Renal pelvis (tissue), 4 donors: ENCODE measurements around the gene SUCLG2. TPM values are rescaled to one million over a fixed set of nuclear protein-coding genes. Genes with fewer than 3 reads are reported as not detected.
A peak's percentile ranks its signal among the peaks of the same experiment; 100 is the strongest.
"Not testable (repeated sequence)": the region's sequence is repeated elsewhere in the genome, so short reads cannot be mapped to it uniquely, and the experiment has no call there.

Experiments used
- DNase-seq: peaks from one replicate; pipeline ENCODE4 v3.0.0-alpha.2; 2013
- polyA plus RNA-seq, 3 donors: library from polyadenylated mRNA; unstranded; fragments of 120-200 nt; gene quantifications; one replicate each; pipeline ENCODE4 v1.2.1, GENCODE V29; 2013; ENCODE audit not compliant: insufficient read length in 3 of 3

The SUCLG2 gene
- polyA plus RNA-seq, 3 donors = 68.4 to 75.7 (median 70.8) TPM

- no peak for DNase-seq
These were observed 34.4 kb downstream of the SUCLG2 start for GRCh38 chr3:67619991-67620390.

DNA sequence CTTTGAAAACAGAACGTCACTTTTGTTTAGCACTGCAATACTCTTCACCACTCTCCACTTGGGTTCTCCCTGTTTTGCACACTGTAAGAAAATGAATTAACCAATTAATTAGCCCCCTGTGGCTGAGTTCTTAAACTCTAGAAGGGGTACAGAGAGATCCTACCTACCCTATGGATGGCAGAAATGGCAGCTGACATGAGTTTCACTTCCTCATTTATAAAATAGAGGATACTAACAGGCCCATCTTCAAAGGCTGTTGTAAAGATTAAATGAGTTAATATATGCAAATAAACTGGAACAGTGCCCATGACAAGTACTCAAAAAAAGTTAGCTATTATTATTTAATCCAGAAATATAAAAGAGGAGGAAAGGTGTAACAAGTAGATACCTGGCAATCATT, 36.9 kb downstream of the SUCLG2 start:
- no peak for DNase-seq

DNA sequence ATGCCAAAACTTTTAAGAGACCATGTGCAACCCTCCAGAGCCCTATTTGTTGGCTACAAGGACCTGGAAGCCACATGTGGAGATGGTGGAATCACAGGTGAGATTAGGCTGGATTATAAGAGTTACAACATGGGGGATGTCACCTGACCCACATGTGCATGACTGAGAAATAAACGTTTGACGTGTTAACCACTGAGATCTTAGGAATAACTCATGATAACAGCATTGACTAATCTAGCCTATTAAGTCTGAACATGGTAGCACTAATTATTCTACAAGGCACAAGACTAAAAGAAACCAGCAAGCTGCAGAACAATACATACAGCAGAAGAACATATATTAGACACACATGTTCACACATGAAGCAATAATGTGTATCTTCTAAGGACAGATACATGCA, 38.4 kb downstream of the SUCLG2 start:
- DNase-seq = no peak

- no peak for DNase-seq
These were observed 40.2 kb downstream of the SUCLG2 start for GRCh38 chr3:67614195-67614594.

DNA sequence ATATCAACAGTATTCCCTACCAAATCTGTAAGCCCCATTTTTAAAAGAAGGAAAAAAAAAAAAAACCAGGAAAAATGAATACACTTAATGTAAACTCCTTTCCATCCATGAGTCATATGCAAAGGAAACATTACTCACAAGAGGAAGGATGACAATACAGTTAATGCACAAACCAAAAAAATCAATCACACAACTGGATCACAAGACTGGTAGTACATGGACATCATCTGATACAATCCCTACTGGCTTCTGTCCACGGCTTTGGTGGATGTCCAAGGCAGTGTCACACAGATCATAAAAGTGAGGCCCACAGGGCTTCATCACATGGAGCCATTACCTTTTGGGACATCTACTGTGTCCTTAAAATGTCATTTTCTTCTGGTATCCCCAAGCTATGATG, 44.0 kb downstream of the SUCLG2 start:
- DNase-seq = no peak

- DNase-seq = no peak
These were observed 44.7 kb downstream of the SUCLG2 start for GRCh38 chr3:67609709-67610108.

DNA sequence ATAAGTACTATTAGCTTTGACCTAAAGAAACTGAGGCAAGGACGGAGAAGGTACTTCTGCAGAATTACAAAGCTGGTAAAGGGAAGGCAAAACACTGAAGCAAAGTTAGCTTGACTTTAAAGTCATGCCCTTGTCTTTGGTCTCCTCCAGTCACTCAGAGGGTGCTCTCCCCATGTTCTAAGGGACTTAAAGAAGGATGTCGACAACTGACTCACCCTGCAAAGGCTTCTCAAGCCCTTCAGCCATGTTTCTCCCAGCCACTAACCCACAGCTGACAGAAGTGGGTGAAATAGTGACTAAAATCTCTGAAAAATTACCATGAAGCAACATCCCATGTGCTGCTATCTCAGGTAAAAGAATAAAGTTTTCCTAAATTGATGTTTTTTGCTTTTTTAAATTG, 46.4 kb downstream of the SUCLG2 start:
- DNase-seq = no peak

- no peak for DNase-seq
These were observed 49.0 kb downstream of the SUCLG2 start for GRCh38 chr3:67605377-67605776.

- no peak for DNase-seq
These were observed 51.6 kb downstream of the SUCLG2 start for GRCh38 chr3:67602816-67603215.

GRCh38 chr3:67601919-67602608, 52.3 kb downstream of the SUCLG2 start:
- DNase-seq = no peak

DNA sequence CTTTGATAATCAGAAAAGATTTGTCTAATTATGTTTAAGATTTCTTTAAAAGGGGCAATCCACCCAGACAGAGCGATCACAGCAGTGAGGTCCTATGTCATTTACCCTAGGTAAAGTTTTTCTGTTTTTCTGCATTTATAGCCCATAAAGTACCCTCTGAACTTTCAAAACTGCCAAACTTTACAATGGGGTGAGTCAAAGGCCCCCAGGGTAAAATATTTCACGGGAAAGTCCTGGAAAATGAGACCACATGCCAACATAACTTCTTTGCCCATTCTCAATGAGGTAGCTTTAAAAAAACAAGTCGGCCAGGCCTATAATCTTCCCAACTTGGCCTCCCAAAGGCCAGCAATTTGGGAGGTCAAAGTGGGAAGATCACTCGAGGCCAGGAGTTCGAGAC, 53.0 kb downstream of the SUCLG2 start:
- DNase-seq = no peak

GRCh38 chr3:67599821-67600220, 54.6 kb downstream of the SUCLG2 start:
- no peak for DNase-seq

DNA sequence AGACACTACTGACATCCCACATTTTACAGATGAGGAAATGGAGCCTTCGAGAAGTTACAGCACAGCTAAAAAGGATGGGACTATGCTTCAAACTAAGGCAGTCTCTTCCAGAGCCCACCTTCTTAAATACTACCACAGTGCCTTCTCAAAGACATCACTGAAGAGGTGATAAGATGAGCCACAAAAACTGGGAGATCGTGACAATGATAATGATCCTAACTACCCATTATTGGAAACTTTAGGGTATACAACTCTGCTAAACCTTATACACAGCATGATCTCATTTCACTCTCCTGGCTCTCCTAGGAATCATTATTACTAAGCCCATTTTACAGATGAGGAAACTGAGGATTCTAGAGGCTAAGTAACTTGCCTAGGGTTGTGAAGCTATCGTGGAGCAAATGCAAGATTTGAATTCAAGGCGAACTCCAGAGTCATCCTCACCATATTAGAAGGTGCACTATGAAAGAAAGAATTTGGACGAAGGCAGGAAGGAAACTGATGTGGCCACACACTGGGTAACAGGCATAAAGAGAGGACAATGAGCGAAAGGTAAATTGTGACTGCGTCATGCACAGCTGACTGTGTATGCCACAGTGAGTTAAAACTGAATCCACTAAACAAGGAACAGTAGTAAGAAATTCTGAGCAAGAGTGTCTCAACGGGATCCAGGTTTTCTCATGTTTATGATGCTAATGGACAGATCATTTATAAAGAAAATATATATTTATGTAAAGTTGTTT, 55.4 kb downstream of the SUCLG2 start:
- no peak for DNase-seq

- no peak for DNase-seq
These were observed 59.0 kb downstream of the SUCLG2 start for GRCh38 chr3:67595424-67595823.

GRCh38 chr3:67593761-67594234, 60.6 kb downstream of the SUCLG2 start:
- no peak for DNase-seq

DNA sequence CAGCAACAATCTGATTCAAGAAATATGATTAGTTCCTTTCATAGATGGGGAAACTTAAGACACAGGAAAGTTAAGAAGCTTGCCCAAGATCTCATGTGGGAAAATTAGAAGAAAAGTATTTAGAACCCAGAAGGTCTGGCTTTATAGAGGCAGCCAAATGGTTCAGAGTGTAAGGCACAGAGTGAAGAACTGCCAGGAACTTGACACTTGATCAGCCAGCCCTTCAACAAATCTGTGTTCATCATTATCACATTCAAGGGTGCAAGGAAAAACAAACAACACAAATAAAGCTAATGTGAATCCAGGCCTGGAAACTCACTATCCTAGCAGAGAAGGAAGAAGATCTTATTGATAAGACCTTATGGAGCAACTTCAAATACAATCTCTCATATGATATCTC, 62.4 kb downstream of the SUCLG2 start:
- no peak for DNase-seq

DNA sequence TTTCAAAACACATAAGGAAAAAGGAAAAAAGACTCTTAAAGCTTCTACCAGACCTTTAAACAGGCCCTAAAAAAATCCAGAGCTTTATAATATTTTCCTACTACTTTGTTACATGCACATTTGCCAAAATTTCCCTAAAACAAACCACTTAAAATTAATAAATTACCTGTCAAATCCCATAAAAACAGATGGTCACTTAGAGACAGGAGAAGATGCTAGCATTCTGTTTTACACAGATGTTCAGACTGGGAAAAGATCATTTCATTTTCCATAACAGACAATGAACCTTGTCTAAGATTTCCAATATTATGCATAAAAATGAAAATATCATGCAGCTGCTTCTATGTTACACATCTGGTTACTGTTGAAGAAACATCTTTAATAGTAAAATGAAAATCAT, 66.6 kb downstream of the SUCLG2 start:
- DNase-seq = no peak

DNA sequence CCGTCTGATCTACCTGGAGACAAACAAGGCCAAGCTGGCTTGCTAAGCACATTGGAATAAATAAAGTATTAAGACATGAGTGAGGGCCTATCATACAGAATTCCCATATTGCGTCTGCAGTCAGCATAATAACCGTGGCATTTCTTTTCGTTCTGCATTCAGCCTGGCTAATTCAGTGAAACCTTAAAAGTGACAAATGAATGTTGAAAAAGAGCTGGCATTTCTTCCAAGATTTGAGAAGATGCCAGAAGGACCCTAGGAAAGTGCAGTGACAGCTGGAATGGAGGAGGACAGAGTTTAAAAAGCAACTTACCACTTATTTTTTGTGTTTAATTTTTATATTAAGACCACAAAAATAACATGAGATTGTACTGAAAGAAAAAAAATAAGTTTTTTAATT, 67.1 kb downstream of the SUCLG2 start:
- DNase-seq = no peak

DNA sequence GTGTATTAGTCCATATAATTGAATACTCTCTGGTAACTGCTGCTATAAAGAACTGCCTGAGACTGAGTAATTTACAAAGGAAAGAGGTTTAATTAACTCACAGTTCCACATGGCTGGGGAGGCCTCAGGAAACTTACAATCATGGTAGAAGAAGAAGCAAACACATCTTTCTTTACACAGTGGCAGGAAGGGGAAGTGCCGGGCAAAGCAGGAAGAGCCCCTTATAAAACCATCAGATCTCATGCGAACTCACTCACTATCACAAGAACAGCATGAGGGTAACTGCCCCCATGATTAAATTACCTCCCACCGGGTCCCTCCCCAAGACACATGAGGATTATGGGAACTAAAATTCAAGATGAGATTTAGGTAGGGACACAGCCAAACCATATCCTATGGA, 69.8 kb downstream of the SUCLG2 start:
- not testable (repeated sequence) for DNase-seq

GRCh38 chr3:67580430-67581000, 73.9 kb downstream of the SUCLG2 start:
- DNase-seq = no peak

- DNase-seq = peak; percentile 10
These were observed 76.0 kb downstream of the SUCLG2 start for GRCh38 chr3:67578416-67578815.

GRCh38 chr3:67576441-67576840, 78.0 kb downstream of the SUCLG2 start:
- no peak for DNase-seq

GRCh38 chr3:67569324-67569723, 85.1 kb downstream of the SUCLG2 start:
- DNase-seq = no peak
